Metanephros (tissue), 1 donor: ENCODE measurements around the gene FFAR4. TPM values are rescaled to one million over a fixed set of nuclear protein-coding genes. Genes with fewer than 3 reads are reported as not detected.

Experiments used
- total RNA-seq: library from RNA; depleted of rRNA; stranded (reverse); fragments of >200 nt; gene quantifications from one replicate; pipeline ENCODE4 v1.2.3, GENCODE V29; 2014

Gene FFAR4
- total RNA-seq: 0.23 TPM

DNA sequence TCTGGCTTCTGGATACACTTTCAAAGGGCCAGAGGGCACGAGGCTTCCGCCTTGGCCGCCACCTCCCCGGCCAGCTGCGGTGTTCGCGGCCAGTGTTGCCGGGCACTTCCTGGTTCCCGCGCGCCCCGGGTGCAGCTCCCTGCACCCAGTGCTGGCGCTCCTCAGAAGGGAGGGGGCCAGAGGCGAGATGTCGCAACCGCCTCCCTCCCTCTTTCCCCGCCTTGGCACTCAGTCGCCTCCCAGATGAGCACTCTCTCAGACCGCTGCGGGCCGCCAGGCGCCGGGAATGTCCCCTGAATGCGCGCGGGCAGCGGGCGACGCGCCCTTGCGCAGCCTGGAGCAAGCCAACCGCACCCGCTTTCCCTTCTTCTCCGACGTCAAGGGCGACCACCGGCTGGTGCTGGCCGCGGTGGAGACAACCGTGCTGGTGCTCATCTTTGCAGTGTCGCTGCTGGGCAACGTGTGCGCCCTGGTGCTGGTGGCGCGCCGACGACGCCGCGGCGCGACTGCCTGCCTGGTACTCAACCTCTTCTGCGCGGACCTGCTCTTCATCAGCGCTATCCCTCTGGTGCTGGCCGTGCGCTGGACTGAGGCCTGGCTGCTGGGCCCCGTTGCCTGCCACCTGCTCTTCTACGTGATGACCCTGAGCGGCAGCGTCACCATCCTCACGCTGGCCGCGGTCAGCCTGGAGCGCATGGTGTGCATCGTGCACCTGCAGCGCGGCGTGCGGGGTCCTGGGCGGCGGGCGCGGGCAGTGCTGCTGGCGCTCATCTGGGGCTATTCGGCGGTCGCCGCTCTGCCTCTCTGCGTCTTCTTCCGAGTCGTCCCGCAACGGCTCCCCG lies at the start of gene FFAR4:
Gene FFAR4 (plus strand): TSS at position 231 of the 842 bp plus-strand sequence. CDS start 56 bp downstream, at position 287.

DNA sequence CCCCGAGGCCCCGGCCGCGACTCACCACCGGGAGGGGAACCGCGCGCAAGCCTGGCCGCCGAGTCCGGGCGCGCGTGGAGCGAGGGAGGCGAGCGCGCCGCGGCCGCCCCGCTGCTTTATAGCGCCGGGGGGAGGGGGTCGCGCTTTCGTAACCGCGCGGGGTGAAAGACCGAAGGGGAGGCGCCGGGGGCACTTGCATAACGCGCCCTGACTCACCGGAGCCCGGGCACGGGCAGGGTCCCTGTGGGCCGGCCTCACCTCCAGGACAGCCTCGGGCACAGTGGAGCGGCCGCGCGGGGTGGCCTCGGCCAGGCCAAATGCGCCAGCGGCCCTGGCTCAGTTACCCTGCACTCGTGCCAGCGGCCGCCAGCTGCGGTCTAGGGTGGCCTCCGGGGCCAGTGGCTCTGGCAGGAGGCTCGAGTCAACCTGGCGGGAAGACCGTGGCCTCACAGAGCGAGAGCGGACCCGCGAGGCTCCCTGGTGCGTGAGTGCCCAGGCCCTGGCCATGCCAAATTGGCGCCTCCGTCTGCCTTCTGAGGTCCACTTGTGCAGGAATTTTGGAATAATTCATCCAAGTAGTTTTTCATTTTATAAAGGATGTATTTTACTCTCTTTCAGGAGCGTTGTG lies 34.8 kb downstream of the FFAR4 start, which contains the start of gene RBP4:
Gene RBP4 (minus strand): TSS at position 90 of the 628 bp plus-strand sequence. CDS start 207 bp downstream, outside the sequence.

DNA sequence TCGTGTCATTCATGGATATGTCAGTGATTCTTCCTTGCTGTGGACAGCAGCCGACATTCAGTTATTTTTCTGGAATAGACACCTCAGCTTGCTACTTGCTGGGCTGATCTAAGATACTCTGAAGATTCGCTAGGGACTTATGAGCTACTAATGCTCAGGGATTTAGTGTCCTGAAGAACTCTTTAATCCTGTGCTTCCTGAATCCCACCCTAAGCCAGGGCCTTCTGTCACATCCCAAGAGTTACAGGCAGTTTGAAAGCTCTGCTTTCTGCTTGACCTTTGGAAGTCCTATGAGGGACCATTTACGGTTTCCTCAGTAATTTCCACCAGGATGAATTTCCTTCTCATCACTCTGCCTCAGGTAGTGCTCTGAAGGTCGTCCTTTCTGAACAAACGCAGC lies 45.8 kb downstream of the FFAR4 start, which contains the start of gene PDE6C:
Gene PDE6C (plus strand): TSS at position 227 of the 400 bp plus-strand sequence. CDS start 189 bp downstream, outside the sequence.

Other genes starting within 250 kb of the FFAR4 start
- gene MYOF, start 84.3 kb upstream of the FFAR4 start, total RNA-seq: 48.1 TPM
- gene CEP55, start 70.1 kb upstream of the FFAR4 start, total RNA-seq: 6.2 TPM
- gene RBP4, start 34.6 kb downstream of the FFAR4 start, total RNA-seq: 4.0 TPM
- gene PDE6C, start 45.9 kb downstream of the FFAR4 start, total RNA-seq: not detected
- 23.1 TPM for gene FRA10AC1, start 135.9 kb downstream of the FFAR4 start, total RNA-seq
- gene LGI1, start 191.3 kb downstream of the FFAR4 start, total RNA-seq: 3.6 TPM